Measurements from ENCODE around the gene CEP63. TPM values are rescaled to one million over a fixed set of nuclear protein-coding genes. Genes with fewer than 3 reads are reported as not detected.

Gene CEP63
- total and polyA plus RNA-seq, 9 of the 15 experiments (the other 6 are each of a cell fraction or from before 2014, with no cell fraction given), result 5.1 to 17.8 (median 10.6) TPM

DNA sequence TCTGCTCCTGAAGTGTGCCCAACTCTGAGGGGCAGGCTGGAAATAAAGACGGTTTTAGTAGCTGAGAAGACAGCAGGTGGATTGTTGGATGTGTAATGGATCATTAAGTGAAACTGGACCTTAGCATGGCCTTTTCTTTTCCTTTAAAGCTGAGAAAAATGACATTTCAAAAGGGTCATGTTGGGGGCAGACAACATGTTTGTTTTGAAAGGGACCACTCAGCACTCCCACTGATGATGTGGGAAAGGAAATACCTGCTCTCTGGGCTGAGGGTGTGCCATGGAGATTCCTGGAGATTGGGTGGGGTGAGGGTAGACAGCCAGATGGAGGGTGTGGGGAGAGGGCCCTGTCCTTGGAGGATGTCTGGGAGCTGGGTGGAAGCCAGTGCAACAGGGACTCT lies 38.5 kb upstream of the CEP63 start:
- 0% methylated on average over 1 of the region's 1 CpG for WGBS (ENCODE audit: insufficient coverage, low coverage, missing lambda C conversion rate)
- ChIA-PET CTCF (ENCODE audit: low intra/inter-chr PET ratio) (no interaction called here), POLR2A (no interaction called here)
- Histone ChIP-seq H3K9me3 (replicated peaks; ENCODE audit: control insufficient read depth, insufficient read depth, low read depth, low read length) (no peaks in the 10 kb centered on the region), H2AFZ (ENCODE audit: low read depth, low read length) (no peak overlapping the region), H3K36me3 (ENCODE audit: control insufficient read depth, insufficient read depth, low read length) (no peaks in the 10 kb centered on the region), H3K4me1 (replicated peaks in 1 of 2; ENCODE audit: control insufficient read depth in 2 of 2, insufficient read depth in 2 of 2, low read length in 2 of 2) (no peaks in the 10 kb centered on the region), H3K4me2 (ENCODE audit: insufficient read depth, low read length) (no peak overlapping the region), H3K9me1 (ENCODE audit: control insufficient read depth, insufficient read depth, low read length) (no peaks in the 10 kb centered on the region), H3K9ac (ENCODE audit: insufficient read depth in 1 of 2, low read depth in 2 of 2, low read length in 2 of 2) (no peak overlapping the region), H3K4me3 (no peak overlapping the region), H3K79me2 (ENCODE audit: control insufficient read depth, insufficient read depth, low read length) (no peaks in the 10 kb centered on the region), H3K27ac (ENCODE audit: extremely low read depth, low read depth, low read length) (no peak overlapping the region), H4K20me1 (replicated peaks; ENCODE audit: control insufficient read depth, insufficient read depth, low read length) (no peaks in the 10 kb centered on the region), H3K27me3 (ENCODE audit: control insufficient read depth in 2 of 2, insufficient read depth in 2 of 2, low read length in 2 of 2) (peaks cover 0 to 22% of the 10 kb centered on the region in 2 experiments; a peak in 2 of 5 replicates)
- no TSS peak for BruUV-seq (replicated peaks)
- ATAC-seq (no peak), DNase-seq (ENCODE audit: extremely low read depth in 1 of 4, low spot score in 3 of 4) (no peak), FAIRE-seq (no peak)
- in situ Hi-C loops (cut with MboI) (no loop called here), intact Hi-C loops (cut with micrococcal nuclease) (no loop called here)
- TF ChIP-seq, protein P1, sequence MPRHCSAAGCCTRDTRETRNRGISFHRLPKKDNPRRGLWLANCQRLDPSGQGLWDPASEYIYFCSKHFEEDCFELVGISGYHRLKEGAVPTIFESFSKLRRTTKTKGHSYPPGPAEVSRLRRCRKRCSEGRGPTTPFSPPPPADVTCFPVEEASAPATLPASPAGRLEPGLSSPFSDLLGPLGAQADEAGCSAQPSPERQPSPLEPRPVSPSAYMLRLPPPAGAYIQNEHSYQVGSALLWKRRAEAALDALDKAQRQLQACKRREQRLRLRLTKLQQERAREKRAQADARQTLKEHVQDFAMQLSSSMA (CRISPR knock-in tag; IDR thresholded peaks at IDR 0.05), result no peak
- no peak for TF ChIP-seq SOX6 (IDR thresholded peaks at IDR 0.05)
- no peak for TF ChIP-seq FOS (IDR thresholded peaks at IDR 0.05; ENCODE audit: extremely low read depth, insufficient read length)
- TF ChIP-seq HCFC1 (IDR thresholded peaks at IDR 0.05; ENCODE audit: low read depth, low read length), result no peak
- TF ChIP-seq, protein P2, sequence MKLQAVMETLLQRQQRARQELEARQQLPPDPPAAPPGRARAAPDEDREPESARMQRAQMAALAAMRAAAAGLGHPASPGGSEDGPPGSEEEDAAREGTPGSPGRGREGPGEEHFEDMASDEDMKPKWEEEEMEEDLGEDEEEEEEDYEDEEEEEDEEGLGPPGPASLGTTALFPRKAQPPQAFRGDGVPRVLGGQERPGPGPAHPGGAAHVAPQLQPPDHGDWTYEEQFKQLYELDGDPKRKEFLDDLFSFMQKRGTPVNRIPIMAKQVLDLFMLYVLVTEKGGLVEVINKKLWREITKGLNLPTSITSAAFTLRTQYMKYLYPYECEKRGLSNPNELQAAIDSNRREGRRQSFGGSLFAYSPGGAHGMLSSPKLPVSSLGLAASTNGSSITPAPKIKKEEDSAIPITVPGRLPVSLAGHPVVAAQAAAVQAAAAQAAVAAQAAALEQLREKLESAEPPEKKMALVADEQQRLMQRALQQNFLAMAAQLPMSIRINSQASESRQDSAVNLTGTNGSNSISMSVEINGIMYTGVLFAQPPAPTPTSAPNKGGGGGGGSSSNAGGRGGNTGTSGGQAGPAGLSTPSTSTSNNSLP (IDR thresholded peaks at IDR 0.05; ENCODE audit: borderline replicate concordance, low read depth, low read length), result no peak
